Eye (tissue), 1 donor: ENCODE measurements around the gene PRRG4.
A peak's percentile ranks its signal among the peaks of the same experiment; 100 is the strongest.
"Not testable (repeated sequence)": the region's sequence is repeated elsewhere in the genome, so short reads cannot be mapped to it uniquely, and the experiment has no call there.

Experiments used
- DNase-seq: peaks from one replicate; pipeline ENCODE4 v3.0.0-alpha.2; 2015

PRRG4 gene

DNA sequence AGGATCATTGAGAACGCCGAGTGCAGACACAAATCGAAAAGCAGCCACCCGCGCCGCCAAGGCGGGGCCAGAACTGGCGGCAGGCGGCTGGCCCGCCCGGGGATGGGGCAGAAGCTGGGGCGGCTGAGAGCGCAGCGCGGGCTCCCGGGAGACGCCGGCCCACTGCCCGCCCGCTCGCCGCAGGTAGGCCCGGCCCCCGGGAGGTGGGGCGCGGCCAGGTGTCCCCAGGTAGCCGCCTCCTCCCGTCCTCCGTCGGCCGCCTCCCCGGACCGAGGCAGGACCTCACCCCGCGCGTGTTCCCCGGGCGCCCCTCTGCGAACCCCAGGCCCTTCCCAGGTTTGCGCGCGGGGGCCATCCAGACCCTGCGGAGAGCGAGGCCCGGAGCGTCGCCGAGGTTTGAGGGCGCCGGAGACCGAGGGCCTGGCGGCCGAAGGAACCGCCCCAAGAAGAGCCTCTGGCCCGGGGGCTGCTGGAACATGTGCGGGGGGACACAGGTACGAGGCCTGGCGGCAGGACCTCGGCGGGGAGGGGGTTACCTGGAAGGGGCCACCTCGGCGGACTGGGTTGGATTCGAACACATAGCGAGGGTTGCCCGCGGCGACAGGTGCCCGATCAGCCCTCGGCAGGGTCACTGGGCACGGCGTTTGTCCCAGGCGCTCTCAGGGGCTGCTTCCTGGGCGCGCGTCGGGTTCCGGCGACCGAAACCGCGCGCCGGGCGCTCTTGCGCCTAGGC, at the start of gene PRRG4:
Gene PRRG4, plus strand, starts transcription at position 248 of the 733 bp plus-strand sequence. CDS start 603 bp downstream, outside the sequence.
- peak; percentile 64 for DNase-seq

DNA sequence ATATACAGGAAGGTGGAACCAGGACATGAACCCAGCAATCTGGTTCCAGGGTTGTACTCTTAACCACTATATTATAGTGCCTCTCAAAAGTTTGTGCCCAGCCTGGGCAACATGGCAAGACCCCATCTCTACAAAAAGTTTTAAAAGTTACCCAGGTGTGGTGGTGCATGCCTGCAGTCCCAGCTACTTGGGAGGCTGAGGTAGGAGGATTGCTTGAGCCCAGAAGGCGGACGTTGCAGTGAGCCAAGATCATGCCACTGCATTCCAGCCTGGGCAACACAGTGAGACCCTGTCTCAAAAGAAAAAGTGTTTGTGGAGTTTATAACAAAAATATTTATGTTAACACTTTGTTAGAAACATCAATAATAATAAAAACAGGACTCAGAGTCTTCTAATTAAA, 48.9 kb upstream of the PRRG4 start:
- DNase-seq, result not testable (repeated sequence)

DNA sequence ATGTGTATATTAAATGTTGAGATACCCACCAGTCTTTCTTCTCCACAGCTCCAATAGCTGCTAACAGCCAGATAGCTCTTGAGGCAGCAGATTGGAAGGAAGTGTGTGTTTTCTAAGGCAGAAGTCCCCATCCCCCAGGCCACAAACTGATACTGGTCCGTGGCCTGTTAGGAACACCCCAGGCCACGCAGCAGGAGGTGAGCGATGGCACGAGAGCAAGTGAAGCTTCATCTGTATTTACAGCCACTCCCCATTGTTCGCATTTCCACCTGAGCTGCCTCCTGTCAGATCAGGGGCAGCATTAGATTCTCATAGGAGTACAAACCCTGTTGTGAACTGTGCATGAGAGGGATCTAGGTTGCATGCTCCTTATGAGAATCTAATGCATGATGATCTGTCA, 48.0 kb upstream of the PRRG4 start:
- DNase-seq, result no peak

DNA sequence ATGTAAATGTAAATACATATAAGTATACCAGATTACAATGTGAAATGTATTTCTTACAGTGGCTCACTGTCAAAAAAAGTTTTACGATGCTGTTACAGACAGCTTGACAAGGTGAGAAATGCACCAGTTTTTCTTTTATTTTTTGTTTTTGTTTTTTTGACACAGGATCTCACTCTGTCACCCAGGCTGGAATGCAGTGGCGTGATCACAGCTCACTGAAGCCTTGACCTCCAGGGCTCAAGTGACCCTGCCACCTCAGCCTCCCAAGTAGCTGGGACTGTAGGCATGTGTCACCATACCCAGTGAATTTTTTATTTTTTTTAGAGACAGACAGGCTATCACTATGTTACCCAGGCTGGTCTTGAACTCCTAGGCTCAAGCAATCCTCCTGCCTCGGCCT, 44.5 kb upstream of the PRRG4 start:
- DNase-seq, result no peak

DNA sequence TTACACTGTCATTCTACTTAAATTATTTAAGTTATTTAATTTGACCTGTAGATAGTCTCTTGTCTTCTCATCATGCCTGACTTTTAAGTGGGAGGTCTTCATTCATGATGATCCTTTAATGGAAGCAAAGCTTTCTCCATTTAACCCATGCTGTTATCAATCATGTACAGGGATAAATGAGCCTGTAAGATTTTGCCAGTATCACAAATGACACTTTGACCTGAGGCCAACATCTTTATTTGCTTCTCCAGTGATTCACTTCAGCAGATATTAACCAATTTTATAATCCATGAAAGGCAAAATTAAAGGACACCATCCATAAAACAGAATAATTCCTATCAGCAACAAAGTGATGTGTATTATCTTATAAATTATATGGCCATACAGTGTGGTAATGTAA, 42.9 kb upstream of the PRRG4 start:
- DNase-seq, result peak; percentile 10

DNA sequence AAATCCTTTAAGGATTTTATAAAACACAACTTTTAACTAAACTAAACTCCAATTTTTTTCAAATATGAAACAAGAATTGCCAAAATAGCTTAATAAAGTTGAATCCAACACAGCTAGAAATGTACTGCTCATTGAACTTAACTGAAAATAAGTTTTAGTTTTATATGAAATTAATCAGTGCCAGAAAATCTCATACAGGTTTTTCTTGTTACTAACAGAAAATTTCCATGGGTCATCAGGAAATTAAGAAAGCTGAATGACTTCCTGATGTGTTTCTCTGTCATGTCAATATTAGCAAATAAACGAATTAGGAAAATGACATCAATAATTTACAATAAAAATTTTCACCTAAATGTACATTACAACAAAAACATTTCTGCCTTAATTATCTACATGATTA, 38.8 kb upstream of the PRRG4 start:
- no peak for DNase-seq

DNA sequence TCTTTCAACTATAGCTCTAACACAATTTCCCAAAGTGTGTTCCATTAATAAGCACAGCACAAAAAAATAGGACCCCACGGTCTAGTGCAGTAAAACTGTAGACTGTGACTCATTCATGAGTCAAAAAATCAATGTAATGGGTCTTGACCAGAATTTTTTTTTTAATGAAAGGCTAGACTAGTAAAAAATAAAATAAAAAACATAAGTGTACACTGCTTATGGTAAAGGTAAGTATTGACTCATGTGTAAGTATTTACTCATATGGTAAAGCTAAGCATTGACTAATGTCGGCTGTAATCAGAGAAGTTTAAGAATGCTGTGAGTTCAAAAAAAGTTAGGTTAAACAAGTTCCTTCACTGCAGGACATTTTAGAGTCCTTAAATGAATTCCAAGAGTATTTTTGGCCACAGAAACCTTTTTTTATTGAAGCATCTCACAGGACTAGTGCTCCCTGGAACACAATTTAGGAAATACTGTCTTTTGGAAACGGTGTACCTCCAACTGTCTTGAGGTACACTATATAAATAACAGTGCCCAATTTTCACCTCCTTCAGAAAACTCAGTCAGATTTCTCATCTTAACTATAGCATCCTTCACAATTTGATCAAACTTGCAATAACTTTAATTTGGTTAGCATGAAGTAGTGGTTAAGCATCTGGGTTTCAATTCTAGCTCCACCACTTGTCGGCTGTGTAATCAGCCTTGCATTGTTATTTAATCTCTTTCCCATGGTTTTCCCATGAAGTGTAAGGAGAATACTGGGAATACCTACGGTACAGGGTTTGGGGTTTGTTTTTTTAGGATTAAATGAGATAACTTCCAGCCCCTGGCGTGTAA, 37.4 kb upstream of the PRRG4 start:
- no peak for DNase-seq

DNA sequence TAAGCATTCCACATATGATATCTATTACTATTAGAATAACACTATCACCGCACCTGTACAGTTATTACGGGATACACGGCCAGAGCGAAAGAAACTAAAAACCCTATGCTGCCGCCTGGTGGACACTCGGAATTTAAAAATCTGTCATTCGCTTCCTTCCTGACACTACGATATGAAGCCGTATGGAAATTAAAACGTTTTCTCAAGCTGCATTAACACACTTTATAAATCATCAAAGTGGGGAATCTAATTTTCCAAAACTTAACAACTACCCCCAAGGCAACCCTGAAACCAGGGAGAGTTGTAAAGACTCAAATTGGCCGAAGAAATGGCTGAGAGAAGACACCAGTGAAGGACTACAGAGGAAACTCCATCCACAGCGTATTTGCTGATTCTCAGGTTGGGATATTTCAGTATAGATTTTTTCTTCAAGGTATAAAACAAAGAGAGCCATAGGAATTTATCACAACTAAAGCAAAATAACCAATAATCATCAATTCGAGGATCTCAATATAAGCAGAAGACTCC, 36.7 kb upstream of the PRRG4 start:
- peak; percentile 86 for DNase-seq

DNA sequence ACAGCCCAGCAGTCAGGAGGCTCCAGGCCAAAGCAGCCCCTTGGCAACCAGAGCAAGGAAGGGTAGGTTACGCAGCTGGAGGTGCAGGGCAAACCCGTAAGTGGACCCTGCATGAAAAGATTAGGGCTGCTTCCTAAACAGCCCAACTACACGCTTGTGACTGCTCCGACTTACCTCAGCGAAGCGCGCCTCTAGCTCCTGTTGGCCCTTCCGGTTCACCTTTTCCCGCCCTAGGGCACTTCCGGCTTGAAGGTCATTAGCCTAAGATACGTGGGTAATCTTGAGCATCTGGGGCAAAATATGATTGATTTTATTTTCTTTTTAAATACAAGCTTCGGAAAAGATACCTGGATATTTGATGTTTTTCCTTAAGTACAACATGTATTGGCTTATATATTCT, 35.3 kb upstream of the PRRG4 start, which contains the start of gene CCDC73:
Gene CCDC73, minus strand, starts transcription at position 224 of the 400 bp plus-strand sequence. CDS start 34,419 bp downstream, outside the sequence.
- DNase-seq, result no peak

DNA sequence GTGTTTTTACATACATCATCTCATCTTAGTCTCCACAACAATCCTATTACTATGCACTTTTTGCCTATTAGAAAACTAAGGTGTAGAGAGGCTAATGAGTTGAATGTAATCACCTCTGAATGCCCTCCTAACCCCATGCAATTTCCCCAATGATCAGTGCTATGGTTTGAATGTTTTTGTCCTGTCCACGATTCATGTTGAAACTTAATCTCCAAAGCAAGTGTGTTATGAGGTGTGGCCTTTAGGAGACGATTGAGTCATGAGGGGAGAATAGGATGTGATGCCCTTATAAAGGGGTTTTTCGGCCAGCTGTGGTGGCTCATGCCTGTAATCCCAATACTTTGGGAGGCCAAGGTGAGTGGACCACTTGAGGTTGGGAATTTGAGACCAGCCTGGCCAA, 33.3 kb upstream of the PRRG4 start:
- DNase-seq, result no peak

DNA sequence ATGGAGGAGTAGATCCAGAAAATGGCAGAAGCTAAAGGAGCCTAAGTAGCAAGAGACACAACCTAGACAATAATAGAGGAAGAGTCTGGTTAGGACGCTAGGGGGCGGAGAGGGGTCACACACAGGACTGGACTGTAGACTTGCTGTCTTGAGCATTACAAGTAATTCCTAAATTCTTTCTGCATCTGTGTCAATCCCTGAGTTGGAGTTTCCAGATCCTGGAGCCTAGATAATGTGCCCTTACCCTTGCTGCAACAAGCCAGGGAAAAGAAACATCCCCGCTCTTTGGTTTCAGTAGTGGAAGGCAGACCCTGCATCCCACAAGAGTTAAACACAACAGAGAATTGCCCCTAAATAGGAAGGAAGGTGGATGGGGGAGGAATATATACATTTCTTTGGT, 20.4 kb upstream of the PRRG4 start:
- peak; percentile 85 for DNase-seq

DNA sequence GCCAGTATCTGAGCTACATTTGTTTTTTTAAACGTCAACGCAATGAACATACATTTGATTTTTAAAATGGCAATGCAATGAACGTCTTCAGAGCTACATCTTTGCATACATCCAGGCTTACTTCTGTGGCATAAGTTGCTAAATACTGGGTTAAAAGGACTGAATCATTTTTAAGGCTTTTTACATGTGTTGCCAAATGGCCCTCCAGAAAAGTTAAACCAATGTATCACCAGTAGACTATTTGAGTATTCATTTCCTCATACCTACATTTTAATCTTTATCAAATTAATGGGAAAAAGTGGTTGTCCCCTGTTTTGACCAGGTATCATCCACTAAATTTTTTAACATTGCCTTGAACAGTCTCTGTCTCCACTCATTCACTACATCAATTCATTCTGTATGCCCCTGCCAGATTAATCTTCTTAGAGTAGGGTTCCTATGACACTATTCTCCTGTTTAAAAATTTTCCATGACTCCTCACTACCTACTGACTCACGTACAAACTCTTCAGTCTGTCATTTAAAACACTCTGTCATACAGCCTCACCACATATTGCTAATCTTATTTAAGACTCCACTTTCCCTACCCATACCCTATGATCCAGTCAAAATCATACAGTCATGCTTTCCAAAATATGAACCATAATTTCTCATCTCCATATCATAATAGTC, 12.4 kb upstream of the PRRG4 start:
- DNase-seq, result no peak

DNA sequence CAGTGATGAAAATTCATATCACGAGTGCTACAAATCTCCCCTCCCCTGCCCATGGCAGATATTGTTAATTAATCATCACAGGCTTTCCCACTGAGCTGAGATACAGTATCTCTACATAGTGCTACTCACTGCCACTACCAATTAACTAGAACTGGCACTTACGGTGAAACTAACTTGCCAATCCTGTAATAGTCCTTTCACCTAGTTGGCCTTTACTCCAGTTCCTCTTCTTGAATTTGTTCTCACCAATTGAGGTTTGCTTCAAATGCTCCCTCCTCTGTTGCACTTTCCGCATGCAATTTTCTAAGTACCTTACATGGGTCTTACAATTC, 11.9 kb upstream of the PRRG4 start:
- DNase-seq, result no peak

DNA sequence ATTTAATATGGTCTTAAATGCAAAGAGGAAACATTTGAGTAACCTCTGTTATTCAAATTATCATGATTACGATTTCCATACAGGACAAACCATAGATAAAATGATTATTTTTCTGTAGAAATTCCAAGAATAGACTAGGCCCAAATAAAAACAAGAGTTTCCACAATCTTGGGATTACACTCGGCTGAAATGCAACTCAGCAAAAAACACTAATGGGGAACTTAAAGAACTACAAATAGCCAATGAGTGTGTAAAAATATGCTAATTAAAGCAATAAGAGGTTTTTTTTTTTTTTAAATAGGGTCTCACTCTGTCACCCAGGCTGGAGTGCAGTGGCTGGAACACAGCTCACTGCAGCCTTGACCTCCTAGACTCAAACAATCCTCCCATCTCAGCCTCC, 10.5 kb upstream of the PRRG4 start:
- no peak for DNase-seq

DNA sequence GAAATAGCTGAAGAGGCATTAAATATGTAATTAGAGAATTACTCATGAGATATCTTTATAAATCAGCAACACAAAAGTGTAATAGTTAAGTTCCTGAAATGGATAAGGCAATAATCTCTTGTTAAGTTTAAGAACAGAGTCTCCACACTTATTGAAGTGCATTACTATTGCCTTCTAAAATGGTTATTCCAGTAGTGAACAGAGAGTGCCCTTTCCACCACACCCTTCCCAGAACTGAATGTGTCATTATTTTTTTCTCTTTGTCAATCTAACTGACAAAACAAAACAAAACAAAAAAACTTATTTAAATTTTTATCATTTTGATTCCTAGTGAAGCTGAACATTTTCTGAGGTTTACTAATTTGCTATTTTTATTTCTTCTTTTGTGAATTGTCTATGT, 9.2 kb upstream of the PRRG4 start:
- DNase-seq, result no peak

DNA sequence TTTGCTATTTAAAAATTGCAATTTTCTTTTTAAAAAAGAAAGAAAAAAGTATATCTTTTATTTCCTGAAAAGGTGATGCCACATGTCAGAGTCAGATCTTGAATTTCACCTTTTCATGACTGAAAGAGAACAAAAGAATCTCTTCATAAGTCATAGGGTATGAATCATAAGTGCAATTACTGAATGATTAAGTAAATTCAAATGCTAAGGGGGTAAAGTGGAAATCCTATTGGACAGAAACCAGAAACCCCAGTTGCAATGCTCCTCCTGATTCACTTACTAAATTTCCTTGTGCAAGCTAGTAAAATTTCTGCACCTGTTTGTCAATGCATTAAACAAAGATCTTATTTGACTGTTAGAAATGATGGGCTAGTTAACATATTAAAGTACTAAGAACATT, 8.2 kb upstream of the PRRG4 start:
- no peak for DNase-seq

DNA sequence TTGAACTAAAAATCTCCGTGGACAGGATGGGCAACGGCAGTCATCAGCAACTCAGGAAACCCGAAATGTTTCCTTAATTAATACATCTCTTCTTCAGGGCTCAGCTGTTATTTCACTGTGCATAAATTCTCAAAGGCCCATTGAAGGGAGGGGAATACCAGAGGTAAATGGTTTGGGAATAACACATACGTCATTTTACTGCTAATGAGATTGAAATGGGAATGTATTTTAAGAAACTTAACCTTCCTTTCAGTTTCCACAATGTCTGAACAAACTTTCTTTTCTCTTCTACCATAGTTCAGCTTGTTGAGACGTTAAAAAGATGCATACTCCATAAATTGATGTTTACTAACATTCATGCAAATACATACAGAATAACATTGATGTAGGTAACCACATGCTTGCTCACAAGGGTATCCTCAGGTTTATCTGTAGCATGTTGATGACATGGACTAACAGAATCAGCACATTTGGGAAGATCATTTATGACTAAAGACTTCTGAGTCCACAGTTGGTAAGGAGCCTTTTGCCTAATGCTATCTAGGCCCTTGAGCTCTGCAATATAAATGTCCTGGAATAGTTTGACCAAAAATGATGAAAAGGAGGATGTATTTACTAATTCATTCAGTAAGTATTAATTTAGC, 7.7 kb upstream of the PRRG4 start:
- DNase-seq, result no peak

DNA sequence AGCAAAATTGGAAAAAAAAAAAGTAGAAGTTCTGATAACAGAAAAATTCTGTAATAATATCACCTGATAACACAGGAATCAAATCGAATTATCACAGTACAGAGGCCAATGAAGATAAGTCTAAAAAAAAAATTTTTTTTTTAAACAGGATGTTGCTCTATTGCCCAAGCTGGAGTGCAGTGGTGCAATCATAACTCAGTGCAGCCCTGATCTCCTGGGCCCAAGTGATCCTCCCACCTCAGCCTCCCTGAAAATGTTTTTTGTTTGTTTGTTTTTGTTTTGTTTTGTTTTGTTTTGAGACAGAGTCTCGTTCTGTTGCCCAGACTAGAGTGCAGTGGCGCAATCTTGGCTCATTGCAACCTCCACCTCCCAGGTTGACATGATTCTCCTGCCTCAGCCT, 6.1 kb upstream of the PRRG4 start:
- not testable (repeated sequence) for DNase-seq

DNA sequence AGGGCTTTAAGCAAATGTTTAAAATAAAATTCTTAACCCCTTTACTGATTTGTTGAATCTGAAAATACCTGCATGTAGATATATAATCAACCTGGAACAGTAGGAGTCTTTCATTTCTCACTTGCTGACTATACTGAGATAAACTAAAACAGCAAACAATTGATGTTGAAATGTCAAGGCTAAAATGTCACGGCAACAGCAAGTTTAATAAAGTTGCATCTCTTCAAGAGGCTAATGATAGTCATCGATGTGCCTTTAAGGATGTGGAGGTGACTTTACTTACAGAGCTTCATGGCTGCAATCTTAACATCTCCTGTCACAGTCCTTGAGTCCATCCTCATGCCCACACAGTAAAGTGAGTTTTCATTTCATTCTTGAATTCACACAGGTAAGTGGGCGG, 3.6 kb upstream of the PRRG4 start:
- no peak for DNase-seq

DNA sequence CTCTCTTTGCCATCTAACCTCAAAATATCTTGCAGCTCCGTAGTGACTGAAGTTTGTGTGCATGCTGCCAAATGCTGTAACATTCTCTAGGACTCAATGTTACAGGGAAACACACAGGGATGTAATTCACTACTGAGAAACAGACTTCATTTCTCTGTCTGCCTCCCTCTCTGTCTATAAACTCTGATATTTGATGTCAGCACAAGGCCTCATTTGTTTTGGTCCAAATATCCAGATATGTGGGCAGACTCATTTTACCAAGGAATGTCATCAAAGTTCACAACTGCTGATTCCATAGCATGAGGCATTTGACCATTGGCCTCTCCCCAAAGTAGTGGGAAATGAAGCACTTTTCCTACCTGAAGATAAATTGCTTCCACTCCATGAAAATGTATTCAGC, 2.5 kb upstream of the PRRG4 start:
- DNase-seq, result no peak

DNA sequence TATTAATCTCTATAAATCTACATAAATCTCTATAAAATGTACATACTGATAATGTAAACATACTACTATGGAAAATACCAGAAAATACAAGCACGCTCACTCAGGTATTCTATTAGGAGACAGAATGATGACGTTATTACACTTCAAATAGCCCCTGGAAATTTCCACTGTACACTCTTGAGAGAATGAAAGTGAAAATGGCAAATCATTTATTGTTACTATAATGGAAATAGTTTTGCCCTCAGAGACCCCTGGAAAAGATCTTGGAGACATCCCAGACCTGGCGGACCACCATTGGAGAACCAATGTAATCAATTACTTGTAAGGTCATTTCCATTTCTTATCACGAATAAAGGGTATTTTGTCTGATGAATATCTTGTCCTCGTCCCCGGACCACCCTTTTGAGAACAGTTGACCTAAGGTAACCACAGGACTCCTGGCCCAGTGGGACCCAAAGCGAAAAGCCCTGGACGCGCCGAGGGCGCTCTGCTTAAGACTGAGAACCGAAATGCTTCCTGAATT, 509 bp upstream of the PRRG4 start:
- DNase-seq, result no peak

DNA sequence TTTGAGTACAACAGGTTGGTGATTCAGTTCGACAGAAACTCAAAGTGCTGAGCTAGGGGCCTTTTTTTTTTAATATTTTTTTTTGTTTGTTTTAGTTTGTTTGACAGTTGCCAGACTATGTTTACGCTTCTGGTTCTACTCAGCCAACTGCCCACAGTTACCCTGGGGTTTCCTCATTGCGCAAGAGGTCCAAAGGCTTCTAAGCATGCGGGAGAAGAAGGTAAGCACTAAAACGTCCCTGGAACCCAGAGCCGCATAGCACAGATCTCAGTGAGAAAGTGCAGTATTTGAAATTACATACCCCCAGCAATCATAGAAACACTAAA, 649 bp downstream of the PRRG4 start:
- DNase-seq, result peak; percentile 33

DNA sequence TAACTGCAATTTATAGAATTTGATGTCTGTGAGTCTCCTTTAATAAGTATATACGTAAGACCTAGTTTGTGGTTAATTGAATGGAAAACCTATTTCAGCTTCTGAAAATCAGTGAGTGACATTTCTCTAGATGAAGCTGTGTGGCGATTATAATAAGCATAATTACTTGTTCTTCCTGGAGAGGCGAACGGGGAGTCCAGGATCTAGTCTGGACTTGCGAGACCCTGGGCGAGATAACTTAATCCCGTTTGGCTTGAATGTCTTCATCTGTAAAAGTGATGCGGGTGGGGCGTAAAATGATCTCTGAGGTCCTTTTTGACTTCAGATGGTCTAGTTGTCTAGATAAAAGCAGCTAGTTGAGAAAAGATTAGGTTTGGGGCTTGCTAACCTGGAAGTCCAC, 1.1 kb downstream of the PRRG4 start:
- no peak for DNase-seq
